Measurements from ENCODE around the gene CKAP5. TPM values are rescaled to one million over a fixed set of nuclear protein-coding genes. Genes with fewer than 3 reads are reported as not detected.

Gene CKAP5
- total RNA-seq, 1 donor from 2014 or later: 169 TPM

- Mint-ChIP-seq H3K27ac (no peak overlapping the region), H3K36me3 (peaks cover 8% of the 10 kb centered on the region), H3K4me3 (no peak overlapping the region), H3K27me3 (no peaks in the 10 kb centered on the region), H3K4me1 (ENCODE audit: unreplicated experiment) (no peaks in the 10 kb centered on the region), H3K9me3 (no peaks in the 10 kb centered on the region)
- TF ChIP-seq CTCF (conservative IDR thresholded peaks at IDR 0.05): no peak
- no peak for DNase-seq (ENCODE audit: extremely low spot score, unreplicated experiment)
These were observed 79.4 kb downstream of the CKAP5 start for GRCh38 chr11:46766656-46767055.

- Mint-ChIP-seq H3K4me3 (no peak overlapping the region), H3K36me3 (peaks cover 23% of the 10 kb centered on the region), H3K27me3 (no peaks in the 10 kb centered on the region), H3K4me1 (ENCODE audit: unreplicated experiment) (no peaks in the 10 kb centered on the region), H3K9me3 (no peaks in the 10 kb centered on the region), H3K27ac (no peak overlapping the region)
- no peak for TF ChIP-seq CTCF (conservative IDR thresholded peaks at IDR 0.05)
- DNase-seq (ENCODE audit: extremely low spot score, unreplicated experiment): no peak
These were observed 83.8 kb downstream of the CKAP5 start for GRCh38 chr11:46762248-46762647.

DNA sequence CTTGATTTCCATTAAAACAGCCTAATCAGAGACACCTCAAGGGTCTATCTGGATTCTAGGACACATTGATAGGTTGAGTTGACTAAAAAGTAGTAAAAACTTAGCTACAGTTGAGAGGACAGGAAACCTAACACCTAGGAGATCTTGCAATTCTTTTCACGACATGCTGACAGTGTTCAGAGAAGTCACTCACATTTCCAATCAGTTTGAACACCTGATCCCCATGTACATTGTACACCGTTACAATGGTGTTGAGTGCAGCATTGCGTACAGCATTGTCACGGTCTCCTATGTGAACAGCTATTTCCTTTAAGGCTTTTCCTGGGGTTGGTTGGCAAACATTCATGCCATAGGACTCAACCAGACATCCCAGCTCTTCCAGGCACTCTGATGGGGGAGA, 84.3 kb downstream of the CKAP5 start:
- DNase-seq (ENCODE audit: extremely low spot score, unreplicated experiment): no peak

GRCh38 chr11:46760429-46761128, 85.5 kb downstream of the CKAP5 start:
- no peak for TF ChIP-seq CTCF (conservative IDR thresholded peaks at IDR 0.05)
- H3K27ac Mint-ChIP-seq: no peak overlapping the region
- H3K4me3 Mint-ChIP-seq: no peak overlapping the region
- no peaks in the 10 kb centered on the region for H3K4me1 Mint-ChIP-seq (ENCODE audit: unreplicated experiment)
- H3K27me3 Mint-ChIP-seq: no peaks in the 10 kb centered on the region
- H3K36me3 Mint-ChIP-seq: peaks cover 29% of the 10 kb centered on the region
- no peak for DNase-seq (ENCODE audit: extremely low spot score, unreplicated experiment)
- H3K9me3 Mint-ChIP-seq: no peaks in the 10 kb centered on the region

More for the DNA sequence above, 84.3 kb downstream of the CKAP5 start:
- no peak for TF ChIP-seq CTCF (conservative IDR thresholded peaks at IDR 0.05)
- Mint-ChIP-seq H3K9me3 (no peaks in the 10 kb centered on the region), H3K27ac (no peak overlapping the region), H3K4me1 (ENCODE audit: unreplicated experiment) (no peaks in the 10 kb centered on the region), H3K27me3 (no peaks in the 10 kb centered on the region), H3K4me3 (no peak overlapping the region), H3K36me3 (peaks cover 23% of the 10 kb centered on the region)

DNA sequence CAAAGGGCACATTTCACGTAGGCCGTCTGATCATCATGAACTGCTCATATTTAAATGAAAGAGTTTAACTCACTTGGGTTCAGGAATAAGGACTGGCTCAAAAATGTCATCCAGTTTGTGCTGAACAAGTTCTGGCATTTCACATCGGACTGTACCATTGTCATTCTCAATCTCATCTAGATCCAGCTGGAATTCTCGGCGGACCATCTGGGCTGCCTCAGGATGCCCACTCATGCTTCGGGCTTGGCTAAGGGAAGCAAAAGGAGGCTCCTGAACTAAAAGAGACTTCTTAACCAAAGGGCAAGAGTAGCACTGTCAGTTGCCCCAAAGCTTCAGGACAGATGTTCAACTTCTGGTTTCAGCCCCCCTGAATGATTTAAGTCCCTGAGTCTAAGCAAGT, 86.9 kb downstream of the CKAP5 start:
- Mint-ChIP-seq H3K36me3 (peaks cover 33% of the 10 kb centered on the region), H3K9me3 (no peaks in the 10 kb centered on the region), H3K4me1 (ENCODE audit: unreplicated experiment) (no peaks in the 10 kb centered on the region), H3K27ac (no peak overlapping the region), H3K4me3 (no peak overlapping the region), H3K27me3 (no peaks in the 10 kb centered on the region)
- no peak for DNase-seq (ENCODE audit: extremely low spot score, unreplicated experiment)
- TF ChIP-seq CTCF (conservative IDR thresholded peaks at IDR 0.05): no peak
